ENCODE measurements around the gene CCDC182. TPM values are rescaled to one million over a fixed set of nuclear protein-coding genes. Genes with fewer than 3 reads are reported as not detected.

CCDC182 gene
- total RNA-seq, 1 donor from 2014 or later, result not detected

DNA sequence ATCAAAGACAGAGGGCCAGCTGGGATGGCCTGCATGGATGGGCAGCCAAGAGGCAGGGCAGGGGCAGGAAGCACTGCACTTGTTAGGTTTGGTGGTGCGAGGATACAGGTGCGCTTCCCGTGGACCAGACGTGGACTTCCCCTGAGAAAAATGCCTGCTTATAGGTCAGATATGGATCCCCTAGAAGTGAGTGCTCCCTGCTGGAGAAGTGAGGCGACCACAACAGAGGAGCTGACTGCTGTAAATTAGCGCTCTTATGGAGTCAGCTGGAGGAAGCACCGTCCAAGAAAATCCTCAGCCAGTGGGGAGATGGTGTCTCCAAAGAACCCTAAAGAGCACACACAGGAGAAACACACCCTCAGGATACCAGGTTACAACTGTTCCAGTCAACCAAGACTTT lies 27.7 kb upstream of the CCDC182 start:
- FAIRE-seq (no peak), DNase-seq (ENCODE audit: low read depth) (no peak)
- Histone ChIP-seq H3K9ac (ENCODE audit: low read length) (no peak overlapping the region), H3K4me1 (ENCODE audit: insufficient read depth, low read length) (no peaks in the 10 kb centered on the region), H3K4me3 (ENCODE audit: insufficient read depth, low read depth, low read length) (no peak overlapping the region), H3K79me2 (ENCODE audit: insufficient read depth, low read length) (no peaks in the 10 kb centered on the region), H3K27ac (ENCODE audit: low read depth, low read length) (no peak overlapping the region), H3K36me3 (ENCODE audit: insufficient read depth, low read length) (no peaks in the 10 kb centered on the region), H3K4me2 (ENCODE audit: low read length) (no peak overlapping the region), H4K20me1 (ENCODE audit: insufficient read depth, low read length) (no peaks in the 10 kb centered on the region), H3K27me3 (ENCODE audit: insufficient read depth, low read length) (peaks cover 19% of the 10 kb centered on the region), H3K9me3 (ENCODE audit: insufficient read depth, low read depth, low read length) (no peaks in the 10 kb centered on the region), H2AFZ (ENCODE audit: low read depth, low read length) (no peak overlapping the region)
- Mint-ChIP-seq H3K9me3 (ENCODE audit: unreplicated experiment) (no peaks in the 10 kb centered on the region), H3K27ac (ENCODE audit: unreplicated experiment) (no peak overlapping the region), H3K27me3 (ENCODE audit: low read depth, unreplicated experiment) (peaks cover 34% of the 10 kb centered on the region), H3K36me3 (ENCODE audit: low read depth, unreplicated experiment) (no peaks in the 10 kb centered on the region), H3K4me3 (ENCODE audit: unreplicated experiment) (no peak overlapping the region), H3K4me1 (ENCODE audit: low read depth, unreplicated experiment) (peaks cover 23% of the 10 kb centered on the region)
- TF ChIP-seq EZH2 (IDR thresholded peaks at IDR 0.05; ENCODE audit: insufficient read depth, low read length) (no peak), CTCF (IDR thresholded peaks at IDR 0.05; ENCODE audit: insufficient read depth, low read depth, low read length) (no peak)

- no peaks in the 10 kb centered on the region for H3K4me1 ChIP-seq (ENCODE audit: insufficient read depth, low read length)
- H3K27me3 ChIP-seq (ENCODE audit: insufficient read depth, low read length), result peaks cover 22% of the 10 kb centered on the region
- DNase-seq (ENCODE audit: low read depth) (no peak), FAIRE-seq (no peak)
- H3K4me3 ChIP-seq (ENCODE audit: insufficient read depth, low read depth, low read length), result no peak overlapping the region
- Mint-ChIP-seq H3K9me3 (ENCODE audit: unreplicated experiment) (no peaks in the 10 kb centered on the region), H3K4me1 (ENCODE audit: low read depth, unreplicated experiment) (peaks cover 11% of the 10 kb centered on the region), H3K27ac (ENCODE audit: unreplicated experiment) (no peak overlapping the region), H3K36me3 (ENCODE audit: low read depth, unreplicated experiment) (no peaks in the 10 kb centered on the region), H3K4me3 (ENCODE audit: unreplicated experiment) (no peak overlapping the region), H3K27me3 (ENCODE audit: low read depth, unreplicated experiment) (peaks cover 29% of the 10 kb centered on the region)
- H3K4me2 ChIP-seq (ENCODE audit: low read length), result no peak overlapping the region
- no peaks in the 10 kb centered on the region for H4K20me1 ChIP-seq (ENCODE audit: insufficient read depth, low read length)
- H3K27ac ChIP-seq (ENCODE audit: low read depth, low read length), result no peak overlapping the region
- no peaks in the 10 kb centered on the region for H3K9me3 ChIP-seq (ENCODE audit: insufficient read depth, low read depth, low read length)
- no peak for TF ChIP-seq EZH2 (IDR thresholded peaks at IDR 0.05; ENCODE audit: insufficient read depth, low read length)
- no peak for TF ChIP-seq CTCF (IDR thresholded peaks at IDR 0.05; ENCODE audit: insufficient read depth, low read depth, low read length)
- no peaks in the 10 kb centered on the region for H3K79me2 ChIP-seq (ENCODE audit: insufficient read depth, low read length)
- H2AFZ ChIP-seq (ENCODE audit: low read depth, low read length), result no peak overlapping the region
- no peaks in the 10 kb centered on the region for H3K36me3 ChIP-seq (ENCODE audit: insufficient read depth, low read length)
- H3K9ac ChIP-seq (ENCODE audit: low read length), result no peak overlapping the region
Observed at GRCh38 chr17:57767561-57767960, 22.5 kb upstream of the CCDC182 start.

DNA sequence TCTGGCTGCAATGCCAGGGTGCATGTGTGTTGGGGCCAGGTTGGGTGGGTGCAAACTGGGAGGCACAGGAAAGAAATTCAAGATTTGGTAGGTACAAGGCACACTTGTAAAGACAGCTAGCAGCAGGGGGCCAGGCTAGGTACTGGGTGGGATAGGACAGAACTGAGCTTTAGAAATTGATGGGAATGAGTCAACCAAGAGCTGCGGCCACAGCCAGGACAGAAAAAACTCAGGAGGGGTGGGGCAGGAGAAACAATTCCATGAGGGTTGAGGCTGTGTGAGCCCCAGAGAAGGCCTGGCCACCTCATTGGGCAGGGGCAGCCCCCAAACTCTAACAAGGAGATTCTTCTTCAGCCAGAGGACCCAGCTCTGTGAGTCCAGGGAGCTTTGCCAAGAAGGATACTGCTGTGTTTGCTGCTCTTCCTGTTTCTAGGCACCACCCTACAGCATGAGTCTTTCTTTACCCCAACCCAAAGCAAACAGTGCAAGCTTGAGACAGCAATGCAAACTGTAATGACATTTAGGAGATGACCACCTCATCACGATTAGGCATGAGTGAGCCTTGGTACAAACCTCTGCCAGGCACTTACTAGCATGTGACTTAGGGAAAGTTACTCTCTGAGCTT lies 21.3 kb upstream of the CCDC182 start:
- H4K20me1 ChIP-seq (ENCODE audit: insufficient read depth, low read length), result no peaks in the 10 kb centered on the region
- Mint-ChIP-seq H3K36me3 (ENCODE audit: low read depth, unreplicated experiment) (no peaks in the 10 kb centered on the region), H3K27me3 (ENCODE audit: low read depth, unreplicated experiment) (peaks cover 39% of the 10 kb centered on the region), H3K9me3 (ENCODE audit: unreplicated experiment) (no peaks in the 10 kb centered on the region), H3K4me1 (ENCODE audit: low read depth, unreplicated experiment) (peaks cover 14% of the 10 kb centered on the region), H3K4me3 (ENCODE audit: unreplicated experiment) (no peak overlapping the region), H3K27ac (ENCODE audit: unreplicated experiment) (no peak overlapping the region)
- no peak overlapping the region for H3K9ac ChIP-seq (ENCODE audit: low read length)
- no peak overlapping the region for H3K4me3 ChIP-seq (ENCODE audit: insufficient read depth, low read depth, low read length)
- H3K4me2 ChIP-seq (ENCODE audit: low read length), result no peak overlapping the region
- no peaks in the 10 kb centered on the region for H3K9me3 ChIP-seq (ENCODE audit: insufficient read depth, low read depth, low read length)
- FAIRE-seq (no peak), DNase-seq (ENCODE audit: low read depth) (no peak)
- H3K4me1 ChIP-seq (ENCODE audit: insufficient read depth, low read length), result no peaks in the 10 kb centered on the region
- TF ChIP-seq EZH2 (IDR thresholded peaks at IDR 0.05; ENCODE audit: insufficient read depth, low read length) (no peak), CTCF (IDR thresholded peaks at IDR 0.05; ENCODE audit: insufficient read depth, low read depth, low read length) (no peak)
- peaks cover 26% of the 10 kb centered on the region for H3K27me3 ChIP-seq (ENCODE audit: insufficient read depth, low read length)
- H3K79me2 ChIP-seq (ENCODE audit: insufficient read depth, low read length), result no peaks in the 10 kb centered on the region
- no peaks in the 10 kb centered on the region for H3K36me3 ChIP-seq (ENCODE audit: insufficient read depth, low read length)
- H2AFZ ChIP-seq (ENCODE audit: low read depth, low read length), result no peak overlapping the region
- no peak overlapping the region for H3K27ac ChIP-seq (ENCODE audit: low read depth, low read length)

Data from astrocyte (in vitro differentiated cells and primary cell).